ACHN (cell line): Measurements from ENCODE around the gene SYN1.
A peak's percentile ranks its signal among the peaks of the same experiment; 100 is the strongest.

Source experiments
- DNase-seq: peaks from one replicate; pipeline ENCODE4 v3.0.0-alpha.2; 2015
- in situ Hi-C: cut with HindIII; loops from 2 replicates; pipeline ENCODE4 v1.10.0; 2017; ENCODE audit warnings: low sequenced_read_pairs, low pct_ligation_motif_present, low pct_unique_long_range_greater_than_20kb

Gene SYN1

GRCh38 chrX:47560934-47561658 lies 58.6 kb downstream of the SYN1 start, which contains the start of gene ARAF:
ARAF (plus strand) TSS chrX:47561205; CDS start chrX:47562968, 1,763 bp downstream.
- DNase-seq = peak; percentile 95
- in situ Hi-C loops = no loop called here

- in situ Hi-C loops = no loop called here
- no peak for DNase-seq
Observed at GRCh38 chrX:47560179-47560933, 59.3 kb downstream of the SYN1 start.

GRCh38 chrX:47558436-47558835 lies 61.2 kb downstream of the SYN1 start:
- DNase-seq = no peak
- in situ Hi-C loops = no loop called here

DNA sequence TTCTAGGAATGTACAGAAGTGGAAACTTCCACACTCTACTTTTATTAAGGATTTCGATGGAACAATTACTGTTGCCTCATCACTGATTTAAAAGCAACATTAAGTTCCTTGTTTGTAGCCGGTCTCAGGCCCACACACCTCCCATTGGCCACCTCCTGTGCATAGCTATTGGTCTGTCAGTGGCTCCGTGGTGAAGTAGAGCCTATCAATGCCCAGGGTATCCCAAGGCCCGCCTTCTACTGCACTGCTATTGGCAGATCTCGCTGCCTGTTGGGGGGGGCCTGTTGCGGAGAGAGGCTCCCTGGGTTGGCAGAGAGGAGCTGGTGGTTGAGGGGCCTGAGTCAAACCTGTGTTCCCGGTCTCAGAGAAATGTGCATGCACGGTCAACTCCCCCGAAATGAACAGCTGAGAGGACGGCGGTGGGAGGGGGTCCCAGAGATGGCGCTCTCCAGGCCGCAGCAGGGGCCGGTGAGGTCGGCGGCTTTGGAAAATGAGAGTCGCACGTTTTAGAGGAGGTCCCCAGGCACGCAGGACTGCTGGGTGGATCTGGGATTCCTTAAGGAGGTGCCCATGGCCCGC lies 63.5 kb downstream of the SYN1 start:
- DNase-seq = peak; percentile 81

DNA sequence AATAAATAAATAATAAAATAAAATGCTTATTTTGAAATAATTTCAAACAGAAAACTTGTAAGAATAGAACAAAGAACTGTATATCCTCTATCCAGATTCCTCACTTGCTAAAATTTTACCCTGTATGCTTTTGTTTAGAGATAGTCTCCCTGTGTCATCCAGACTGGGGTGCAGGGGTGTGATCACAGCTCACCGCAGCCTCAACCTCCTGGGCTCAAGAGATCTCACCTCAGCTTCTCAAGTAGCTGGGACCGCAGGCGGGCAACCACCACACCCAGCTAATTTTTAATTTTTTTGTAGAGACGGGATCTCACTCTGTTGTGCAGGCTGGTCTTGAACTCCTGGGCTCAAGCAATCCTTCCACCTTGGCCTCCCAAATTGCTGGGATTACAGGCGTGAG lies 76.2 kb downstream of the SYN1 start:
- in situ Hi-C loops = no loop called here
- no peak for DNase-seq

More for the DNA sequence above, 63.5 kb downstream of the SYN1 start:
- in situ Hi-C loops = no loop called here

DNA sequence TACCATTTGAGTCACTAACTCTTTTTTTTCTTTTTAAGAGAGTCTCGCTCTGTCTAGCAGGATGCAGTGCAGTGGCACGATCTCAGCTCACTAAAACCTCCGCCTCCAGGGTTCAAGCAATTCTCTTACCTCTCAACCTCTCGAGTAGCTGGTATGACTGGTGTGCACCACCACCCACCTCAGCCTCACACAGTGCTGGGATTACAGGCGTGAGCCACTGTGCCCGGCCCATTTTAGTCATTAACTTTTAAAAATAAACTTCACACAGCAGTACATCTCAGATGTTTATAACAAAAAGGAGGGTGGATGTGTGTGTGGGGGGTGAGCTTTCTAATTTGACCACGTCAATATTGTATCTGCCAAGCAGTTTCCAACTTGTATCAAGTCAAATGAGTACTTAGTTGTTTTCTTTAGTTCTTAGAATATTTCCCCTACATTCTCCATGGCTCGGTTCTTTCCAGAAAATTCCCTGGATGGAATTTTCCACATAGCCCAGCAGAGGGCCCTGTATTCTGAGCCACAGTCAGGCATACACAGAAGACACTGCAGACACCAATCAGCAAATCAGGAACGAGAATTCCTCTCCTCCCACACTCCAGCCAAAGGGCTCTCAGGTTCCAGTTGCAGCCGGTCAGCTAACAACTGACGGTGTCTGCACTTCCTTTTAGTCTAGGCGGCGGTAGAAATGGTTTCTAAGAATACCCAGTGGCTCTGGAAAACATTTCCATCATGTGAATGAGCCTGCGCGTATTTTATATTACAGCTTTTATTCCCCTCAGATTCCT lies 78.7 kb downstream of the SYN1 start:
- in situ Hi-C loops = no loop called here
- DNase-seq = peak; percentile 79

- in situ Hi-C loops = no loop called here
- DNase-seq = no peak
Observed at GRCh38 chrX:47539860-47540259, 79.8 kb downstream of the SYN1 start.

GRCh38 chrX:47530049-47530448 lies 89.6 kb downstream of the SYN1 start:
- in situ Hi-C loops = no loop called here
- no peak for DNase-seq

DNA sequence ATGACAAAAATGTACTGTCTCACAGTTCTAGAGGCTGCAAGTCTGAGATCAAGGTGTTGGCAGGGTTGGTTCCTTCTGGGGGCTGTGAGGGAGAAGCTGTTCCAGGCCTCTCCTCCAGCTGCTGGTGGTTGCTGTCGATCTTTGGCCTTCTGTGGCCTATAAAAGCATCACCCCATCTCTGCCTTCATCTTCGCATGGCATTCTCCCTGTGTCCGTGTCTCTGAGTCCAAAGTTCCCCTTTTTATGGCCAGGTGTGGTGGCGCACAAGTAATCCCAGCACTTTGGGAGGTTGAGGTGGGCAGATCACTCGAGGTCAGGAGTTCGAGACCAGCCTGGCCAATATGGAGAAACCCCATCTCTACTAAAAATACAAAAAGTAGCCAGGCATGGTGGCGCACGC lies 90.1 kb downstream of the SYN1 start:
- DNase-seq = no peak
- in situ Hi-C loops = no loop called here

DNA sequence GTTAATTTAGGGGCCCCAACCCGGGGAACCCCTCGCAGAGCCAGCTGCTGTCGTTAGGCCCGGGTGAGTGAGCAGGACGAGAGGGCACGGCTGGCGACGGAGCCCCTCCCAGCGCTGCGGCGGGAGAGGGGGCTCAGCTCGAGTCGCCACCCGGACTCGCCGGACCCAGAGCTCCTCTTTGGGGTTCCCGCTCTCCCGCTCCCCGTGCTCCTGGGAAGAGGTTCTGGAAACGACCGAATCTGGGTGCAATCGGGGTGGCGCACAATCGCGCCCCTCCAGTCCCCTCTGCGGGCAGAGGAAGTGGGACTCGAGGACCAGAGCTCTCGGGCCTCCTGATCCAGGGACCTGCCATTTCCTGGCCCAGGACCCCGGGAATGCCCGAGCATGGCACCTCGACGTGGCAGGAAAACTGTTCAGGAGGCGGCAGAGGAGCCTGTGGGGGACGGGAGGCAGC lies 95.9 kb downstream of the SYN1 start:
- DNase-seq = no peak
- in situ Hi-C loops = no loop called here

DNA sequence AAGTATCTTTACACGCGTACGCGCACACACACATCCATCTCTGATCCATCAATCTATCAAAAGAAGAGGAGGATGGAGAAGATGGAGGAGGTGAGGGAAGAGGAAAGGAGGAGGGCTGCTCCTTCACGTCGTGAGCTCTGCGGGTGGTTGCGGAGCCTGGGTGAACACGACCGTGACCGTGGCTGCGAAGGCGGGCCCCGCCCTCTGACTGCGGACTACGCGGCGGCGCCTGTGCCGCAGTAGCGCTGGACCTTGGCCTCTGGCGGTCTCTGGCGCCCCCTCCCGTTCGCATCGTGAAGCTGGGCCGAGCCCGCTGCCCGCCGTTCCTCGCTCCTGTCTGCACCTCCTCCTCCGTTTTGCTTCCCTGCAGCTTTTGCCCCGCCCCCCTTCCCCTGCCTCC lies 96.4 kb downstream of the SYN1 start:
- peak; percentile 61 for DNase-seq
- in situ Hi-C loops = no loop called here
